H1 (cell line): ENCODE measurements around the gene ADPRS. TPM values are rescaled to one million over a fixed set of nuclear protein-coding genes. Genes with fewer than 3 reads are reported as not detected.

Source experiments
- CTCF ChIA-PET: fragments of 300-600 bp; sonication (Branson Sonifier 250); formaldehyde crosslinking; loops from one replicate; lab custom pipeline; 2021; ENCODE audit not compliant: partially characterized antibody; lab: Charles Lee
- POLR2A ChIA-PET: fragments of 300-600 bp; sonication (Branson Sonifier 250); formaldehyde crosslinking; loops from one replicate; lab custom pipeline; 2021; ENCODE audit warnings: inconsistent platforms; ENCODE audit not compliant: partially characterized antibody; lab: Charles Lee
- DNase-seq, 2 experiments: peaks; one replicate each; pipeline versions ENCODE4 v3.0.0 to v3.0.0-alpha.2; 2010 to 2022; ENCODE audit warnings: low spot score in 2 of 2, low read depth in 1 of 2, mixed read lengths in 1 of 2
- FAIRE-seq: peaks from 2 replicates; lab custom pipeline; 2011; peaks lifted over from hg19 to GRCh38; lab: Jason Lieb, UNC
- H2AFZ ChIP-seq: 2 replicates; pipeline ENCODE4 v1.8.1; 2012; ENCODE audit warnings: low read length, inconsistent platforms
- H2AK5ac ChIP-seq: 2 replicates; pipeline ENCODE4 v1.6.1; 2013; ENCODE audit warnings: low read depth, low read length
- H2BK120ac ChIP-seq: replicated peaks from 2 replicates; pipeline ENCODE3; 2013; ENCODE audit warnings: low read depth, low read length, inconsistent platforms
- H2BK12ac ChIP-seq: 2 replicates; pipeline ENCODE4 v1.6.1; 2013; ENCODE audit warnings: low read depth, low read length
- H2BK15ac ChIP-seq: 2 replicates; pipeline ENCODE4 v1.6.1; 2013; ENCODE audit warnings: low read length
- H2BK20ac ChIP-seq: 2 replicates; pipeline ENCODE4 v1.6.1; 2013; ENCODE audit warnings: low read length
- H2BK5ac ChIP-seq: 2 replicates; pipeline ENCODE4 v1.6.1; 2013; ENCODE audit warnings: low read depth, low read length
- H3K14ac ChIP-seq: 2 replicates; pipeline ENCODE4 v1.6.1; 2013; ENCODE audit warnings: inconsistent platforms; ENCODE audit not compliant: insufficient read length
- H3K18ac ChIP-seq: 2 replicates; pipeline ENCODE4 v1.6.1; 2013; ENCODE audit warnings: low read length; ENCODE audit errors: extremely low read depth
- H3K23ac ChIP-seq: 2 replicates; pipeline ENCODE4 v1.6.1; 2013; ENCODE audit warnings: inconsistent platforms; ENCODE audit not compliant: insufficient read length
- H3K23me2 ChIP-seq: 2 replicates; pipeline ENCODE4 v1.6.1; 2013; ENCODE audit warnings: low read depth, low read length
- H3K27ac ChIP-seq: 2 replicates; pipeline ENCODE4 v1.6.1; 2011; ENCODE audit warnings: low read depth, low read length, inconsistent platforms
- H3K27me3 ChIP-seq, 4 experiments: replicated peaks in 1 of 4; 1 replicate in 1 of 4; 2 replicates in 3 of 4; pipeline versions ENCODE4 v1.6.1 to v1.8.1; 2011 to 2013; ENCODE audit warnings: low read length in 3 of 4, mild to moderate bottlenecking in 3 of 4, inconsistent platforms in 2 of 4, mixed read lengths in 2 of 4, moderate library complexity in 1 of 4; ENCODE audit not compliant: control insufficient read depth in 3 of 4, insufficient read depth in 3 of 4; ENCODE audit errors: extremely low read depth in 1 of 4
- H3K36me3 ChIP-seq, 4 experiments: 2 replicates each; pipeline versions ENCODE4 v1.6.1 to v1.8.1; 2011 to 2013; ENCODE audit warnings: mild to moderate bottlenecking in 4 of 4, low read length in 3 of 4, moderate library complexity in 2 of 4, control low read depth in 1 of 4, inconsistent platforms in 1 of 4; ENCODE audit not compliant: insufficient read depth in 4 of 4, control insufficient read depth in 2 of 4
- H3K4ac ChIP-seq: replicated peaks from 2 replicates; pipeline ENCODE3; 2013; ENCODE audit warnings: low read length, low read depth, mixed read lengths, inconsistent platforms; ENCODE audit not compliant: insufficient read length
- H3K4me1 ChIP-seq, 4 experiments: replicated peaks in 1 of 4; 1 replicate in 1 of 4; 2 replicates in 3 of 4; pipeline versions ENCODE4 v1.6.1 to v1.8.1; 2011 to 2013; ENCODE audit warnings: low read length in 3 of 4, inconsistent platforms in 2 of 4, mixed read lengths in 1 of 4; ENCODE audit not compliant: insufficient read depth in 4 of 4, control insufficient read depth in 3 of 4
- H3K4me2 ChIP-seq, 2 experiments: 2 replicates each; pipeline versions ENCODE4 v1.6.1 to v1.8.1; 2011 to 2013; ENCODE audit warnings: low read depth in 2 of 2, low read length in 2 of 2, control low read depth in 1 of 2, inconsistent platforms in 1 of 2, mild to moderate bottlenecking in 1 of 2; ENCODE audit not compliant: insufficient read depth in 1 of 2
- H3K4me3 ChIP-seq, 4 experiments: fragments of 200-600, 300-600 bp in 1 of 4; sonication (generic), shearing (Covaris generic), sonication (Bioruptor Twin) in 1 of 4; 2 replicates each; pipeline versions ENCODE4 v1.5.1 to v1.8.1; 2011 to 2016; ENCODE audit warnings: low read length in 4 of 4, low read depth in 3 of 4, control low read depth in 2 of 4, inconsistent platforms in 2 of 4, mild to moderate bottlenecking in 2 of 4, mixed read lengths in 1 of 4, moderate library complexity in 1 of 4; ENCODE audit not compliant: insufficient read depth in 2 of 4; ENCODE audit errors: extremely low read depth in 1 of 4
- H3K56ac ChIP-seq: replicated peaks from 2 replicates; pipeline ENCODE3; 2013; ENCODE audit warnings: low read depth, mild to moderate bottlenecking, mixed read lengths, low read length, inconsistent platforms; ENCODE audit not compliant: insufficient read length
- H3K79me1 ChIP-seq: 2 replicates; pipeline ENCODE4 v1.6.1; 2013; ENCODE audit warnings: low read depth, low read length, control low read depth
- H3K79me2 ChIP-seq, 2 experiments: 2 replicates each; pipeline versions ENCODE4 v1.6.1 to v1.8.1; 2012 to 2013; ENCODE audit warnings: low read length in 2 of 2, mild to moderate bottlenecking in 2 of 2, inconsistent platforms in 1 of 2; ENCODE audit not compliant: insufficient read depth in 2 of 2, control insufficient read depth in 1 of 2
- H3K9ac ChIP-seq, 4 experiments: replicated peaks in 1 of 4; 1 replicate in 1 of 4; 2 replicates in 3 of 4; pipeline versions ENCODE4 v1.6.1 to v1.8.1; 2011 to 2013; ENCODE audit warnings: low read depth in 3 of 4, low read length in 3 of 4, control low read depth in 2 of 4, mild to moderate bottlenecking in 2 of 4, moderate library complexity in 2 of 4, inconsistent platforms in 1 of 4; ENCODE audit errors: extremely low read depth in 1 of 4
- H3K9me3 ChIP-seq, 2 experiments: 2 replicates each; pipeline versions ENCODE4 v1.6.1 to v1.8.1; 2012 to 2013; ENCODE audit warnings: mild to moderate bottlenecking in 2 of 2, moderate library complexity in 2 of 2, control low read depth in 1 of 2, inconsistent platforms in 1 of 2, low read depth in 1 of 2, low read length in 1 of 2, mixed read lengths in 1 of 2; ENCODE audit not compliant: insufficient read depth in 2 of 2
- H4K20me1 ChIP-seq, 2 experiments: replicated peaks in 1 of 2; 2 replicates each; pipeline versions ENCODE3 to v1.8.1; 2011 to 2013; ENCODE audit warnings: inconsistent platforms in 2 of 2, low read length in 2 of 2, mild to moderate bottlenecking in 1 of 2; ENCODE audit not compliant: insufficient read depth in 2 of 2, control insufficient read depth in 1 of 2
- H4K5ac ChIP-seq: 2 replicates; pipeline ENCODE4 v1.6.1; 2013; ENCODE audit warnings: low read length, low read depth, mixed read lengths, inconsistent platforms; ENCODE audit not compliant: insufficient read length
- H4K8ac ChIP-seq: 2 replicates; pipeline ENCODE4 v1.8.0; 2013; ENCODE audit warnings: mild to moderate bottlenecking, moderate library complexity, low read length, inconsistent platforms; ENCODE audit not compliant: insufficient read depth; ENCODE audit errors: extremely low read depth
- H4K91ac ChIP-seq: replicated peaks from 2 replicates; pipeline ENCODE3; 2013; ENCODE audit warnings: low read length, mixed read lengths, inconsistent platforms; ENCODE audit not compliant: insufficient read length
- E2F6 ChIP-seq: IDR thresholded peaks from 2 replicates; pipeline ENCODE4 v1.6.1; 2012; ENCODE audit warnings: inconsistent platforms
- EGR1 ChIP-seq: IDR thresholded peaks from 2 replicates; pipeline ENCODE4 v1.6.1; 2011; ENCODE audit warnings: low read depth, low read length, borderline replicate concordance
- FOSL1 ChIP-seq: IDR thresholded peaks from 2 replicates; pipeline ENCODE4 v1.6.1; 2011; ENCODE audit warnings: mild to moderate bottlenecking, low read depth, low read length, moderate library complexity; ENCODE audit not compliant: insufficient read depth
- JUND ChIP-seq: IDR thresholded peaks from 2 replicates; pipeline ENCODE4 v1.6.1; 2011; ENCODE audit warnings: mild to moderate bottlenecking, improper control_type of control experiment, low read length
- KDM1A ChIP-seq: fragments of 200-600, 300-600 bp; sonication (generic); IDR thresholded peaks from 2 replicates; pipeline ENCODE4 v1.7.1; 2016; ENCODE audit warnings: mild to moderate bottlenecking, low read length, borderline replicate concordance
- WGBS, 2 experiments: shearing (Covaris generic) in 1 of 2; methylation state at CpG; one replicate each; pipeline versions ENCODE4 v1.1.6 to v1.1.7; 2013 to 2015; ENCODE audit warnings: low lambda C conversion rate in 2 of 2, mixed read lengths in 2 of 2, inconsistent platforms in 1 of 2, low coverage in 1 of 2, missing lambda C conversion rate in 1 of 2; ENCODE audit not compliant: insufficient replicate concordance in 2 of 2, insufficient coverage in 1 of 2, insufficient read length in 1 of 2; ENCODE audit errors: extremely low coverage in 1 of 2, missing lambda C conversion rate in 1 of 2; 5-methylcytosine and 5-hydroxymethylcytosine counted together
- polyA plus RNA-seq, 7 experiments: library from polyadenylated mRNA; depleted of rRNA in 3 of 7; stranded (reverse) in 5 of 7; unstranded in 2 of 7; fragments of >200 nt in 5 of 7; fragments of 200-250 nt in 2 of 7; gene quantifications; 1 replicate in 5 of 7; 2 replicates in 1 of 7; 4 replicates in 1 of 7; pipeline versions ENCODE4 v1.2.1 to v1.2.3, GENCODE V29; 2011 to 2013; ENCODE audit warnings: missing spikeins in 2 of 7, mixed read lengths in 2 of 7
- total RNA-seq: library from RNA; stranded (reverse); fragmentation: NEBNext Ultra II Directional; extraction: Animal tissue kit (Norgen Biotek cat#: 25700); gene quantifications from 2 replicates; pipeline ENCODE4 v1.2.1, GENCODE V29; 2021

The ADPRS gene
- total and polyA plus RNA-seq, 2 of the 8 experiments (the other 6 are each of a cell fraction or from before 2014, with no cell fraction given) = 22.9 to 38.1 TPM

GRCh38 chr1:36136535-36136934 lies 47.8 kb downstream of the ADPRS start:
- H3K4ac ChIP-seq = no peak overlapping the region
- H3K9ac ChIP-seq = no peak overlapping the region
- H2AFZ ChIP-seq = no peak overlapping the region
- ChIA-PET POLR2A (interaction anchor here (0.6 to 9.3 kb wide), 3 partner anchors 26 to 1719 kb away, joined by 3 to 61 read pairs (median 3); no protein-coding TSS in a partner anchor), CTCF (interaction anchor here (1.0 to 20.9 kb wide), 2 partner anchors 9 to 32 kb away, joined by 3 to 738 read pairs; partner anchors contain the start of gene ADPRS)
- H2BK5ac ChIP-seq = no peak overlapping the region
- H2BK20ac ChIP-seq = no peak overlapping the region
- H3K23ac ChIP-seq = no peak overlapping the region
- no peaks in the 10 kb centered on the region for H3K79me2 ChIP-seq
- no peak overlapping the region for H3K4me3 ChIP-seq
- peaks cover 0 to 2% (median 0%) of the 10 kb centered on the region in 4 experiments; a peak in 2 of 7 replicates for H3K4me1 ChIP-seq
- no peak overlapping the region for H2BK15ac ChIP-seq
- no peak overlapping the region for H2BK12ac ChIP-seq
- no peaks in the 10 kb centered on the region for H3K27me3 ChIP-seq
- no peak overlapping the region for H4K8ac ChIP-seq
- DNase-seq = no peak
- peaks cover 0 to 3% (median 0%) of the 10 kb centered on the region in 4 experiments; a peak in 4 of 8 replicates for H3K36me3 ChIP-seq
- H4K20me1 ChIP-seq = peaks cover 0 to 2% of the 10 kb centered on the region in 2 experiments
- TF ChIP-seq FOSL1 (no peak), JUND (no peak), E2F6 (no peak), KDM1A (no peak), EGR1 (no peak)
- FAIRE-seq = no peak
- H3K56ac ChIP-seq = no peak overlapping the region
- no peak overlapping the region for H3K4me2 ChIP-seq
- no peaks in the 10 kb centered on the region for H3K79me1 ChIP-seq
- H2BK120ac ChIP-seq = no peak overlapping the region
- no peak overlapping the region for H3K14ac ChIP-seq
- no peaks in the 10 kb centered on the region for H3K9me3 ChIP-seq
- H4K5ac ChIP-seq = no peak overlapping the region
- H3K27ac ChIP-seq = no peak overlapping the region
- 100% methylated on average over 1 of the region's 1 CpG; no CpG with 5 or more reads in 1 of the 2 experiments for WGBS, 2 experiments
- no peak overlapping the region for H4K91ac ChIP-seq
- H3K18ac ChIP-seq = no peak overlapping the region
- no peaks in the 10 kb centered on the region for H3K23me2 ChIP-seq
- no peak overlapping the region for H2AK5ac ChIP-seq
